ENCODE measurements around the gene ROS1.
"Not testable (repeated sequence)": the region's sequence is repeated elsewhere in the genome, so short reads cannot be mapped to it uniquely, and the experiment has no call there.

Gene ROS1

DNA sequence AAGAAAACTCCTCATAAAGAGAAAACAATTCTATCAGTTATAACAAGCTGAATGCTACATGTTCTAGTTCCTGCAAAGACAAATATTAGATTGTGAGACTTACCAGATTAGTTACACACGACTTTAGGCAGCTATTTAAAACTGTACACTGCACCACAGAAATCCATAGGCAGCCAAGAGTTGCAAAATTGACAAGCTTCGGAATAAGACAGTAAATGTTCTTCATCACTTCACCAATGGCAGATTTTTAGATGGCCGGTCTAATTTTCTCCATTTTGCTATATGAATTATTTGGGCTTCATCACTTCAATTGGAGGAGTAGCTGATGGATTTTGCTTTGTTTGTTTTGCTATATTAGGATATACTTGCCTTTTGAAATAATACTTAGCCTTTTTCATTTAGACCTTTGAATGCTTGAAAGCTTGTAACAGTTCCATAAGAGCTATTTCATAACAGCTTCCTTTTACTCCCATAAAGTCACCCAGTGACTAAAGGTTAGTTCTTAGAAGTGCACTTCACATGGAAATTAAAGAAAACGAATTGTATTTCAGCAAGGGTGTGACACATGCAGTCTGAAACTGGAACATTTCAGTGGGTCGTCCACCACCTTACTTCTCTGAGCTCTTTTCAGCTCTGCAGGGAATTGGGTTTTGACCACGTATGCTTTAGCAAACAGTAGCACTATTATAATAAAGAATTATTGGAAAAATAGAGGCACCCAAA lies at the start of gene ROS1:
Gene ROS1 (minus strand): TSS at position 512 of the 723 bp plus-strand sequence. CDS start 286 bp downstream, at position 226.
- no peak for DNase-seq

GRCh38 chr6:117473401-117473800 lies 47.7 kb upstream of the ROS1 start:
- no peak for DNase-seq

DNA sequence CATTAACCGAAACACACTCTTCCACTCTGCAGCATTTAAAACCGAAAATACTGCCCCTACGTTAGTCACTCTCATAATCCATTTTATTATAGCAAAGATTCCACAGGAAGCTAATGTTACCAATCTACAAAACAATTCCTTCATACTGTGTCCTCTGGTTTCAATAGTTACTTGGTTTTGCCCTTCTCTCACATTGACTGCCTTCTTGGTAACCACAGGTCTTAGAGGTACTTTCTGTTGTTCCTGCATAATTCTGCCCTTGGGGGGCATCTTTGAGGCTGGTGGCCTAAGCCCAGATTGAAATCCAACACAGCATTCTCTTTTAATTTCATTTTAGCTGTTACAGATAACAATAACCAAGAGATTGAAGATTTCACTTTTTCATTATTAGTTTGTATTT lies 46.9 kb upstream of the ROS1 start:
- no peak for DNase-seq

DNA sequence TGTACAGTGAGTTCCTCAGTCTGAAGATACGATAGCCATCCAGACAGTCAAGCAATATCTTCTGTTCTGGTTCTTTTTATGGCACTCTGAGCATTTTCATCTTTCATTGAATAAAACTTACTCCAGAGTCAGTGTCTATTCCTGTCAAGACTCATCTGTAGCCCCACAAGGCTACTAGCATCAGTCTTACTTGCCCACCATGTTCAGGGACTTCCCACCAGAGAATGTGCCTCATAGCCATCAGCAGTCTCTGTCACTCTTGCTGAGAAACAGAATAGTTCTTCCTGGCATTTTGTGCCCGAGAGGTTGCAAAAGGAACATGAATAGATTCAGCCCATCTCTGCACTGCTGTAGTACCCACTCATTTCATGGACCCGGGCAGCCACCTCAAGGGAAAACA lies 44.0 kb upstream of the ROS1 start:
- DNase-seq = no peak

- DNase-seq = no peak
Observed at GRCh38 chr6:117469356-117469755, 43.6 kb upstream of the ROS1 start.

DNA sequence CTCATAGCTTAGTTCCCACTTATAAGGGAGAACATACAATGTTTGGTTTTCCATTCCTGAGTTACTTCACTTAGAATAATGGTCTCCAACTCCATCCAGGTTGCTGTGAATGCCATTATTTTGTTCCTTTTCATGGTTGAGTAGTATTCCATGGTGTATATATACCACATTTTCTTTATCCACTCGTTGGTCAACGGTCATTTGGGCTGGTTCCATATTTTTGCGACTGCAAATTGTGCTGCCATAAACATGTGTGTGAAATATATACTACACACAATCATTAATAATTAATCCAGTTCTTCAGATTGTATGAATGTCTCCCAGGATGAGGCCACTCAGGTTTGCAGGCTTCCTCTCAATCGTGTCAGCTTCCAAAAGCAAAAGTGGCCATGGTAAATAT lies 42.8 kb upstream of the ROS1 start:
- DNase-seq = not testable (repeated sequence)

- DNase-seq = no peak
Observed at GRCh38 chr6:117467876-117468275, 42.1 kb upstream of the ROS1 start.

GRCh38 chr6:117465691-117466090 lies 39.9 kb upstream of the ROS1 start:
- no peak for DNase-seq

GRCh38 chr6:117464700-117465099 lies 39.0 kb upstream of the ROS1 start:
- DNase-seq = no peak

GRCh38 chr6:117463762-117464665 lies 38.3 kb upstream of the ROS1 start:
- no peak for DNase-seq

GRCh38 chr6:117459204-117459944 lies 33.6 kb upstream of the ROS1 start:
- no peak for DNase-seq

DNA sequence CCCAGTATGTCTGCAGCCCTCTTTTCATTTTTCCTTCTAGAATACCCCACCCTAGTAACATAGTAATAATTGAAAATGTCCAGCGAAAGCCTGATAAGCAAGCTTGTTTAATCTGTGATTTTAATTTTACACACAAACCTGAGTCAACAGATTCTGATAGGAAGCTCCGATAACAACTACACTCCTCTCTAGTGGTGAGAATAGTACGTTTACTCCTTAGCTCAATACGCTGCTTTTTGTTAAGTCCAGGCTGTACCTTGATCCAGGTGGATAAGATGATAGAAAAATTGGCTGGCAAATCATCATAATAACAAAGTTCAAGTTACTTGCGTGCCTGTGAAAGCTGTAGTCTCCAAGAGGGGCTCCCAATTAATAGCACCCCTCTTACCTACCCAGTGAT lies 31.3 kb upstream of the ROS1 start:
- DNase-seq = no peak

DNA sequence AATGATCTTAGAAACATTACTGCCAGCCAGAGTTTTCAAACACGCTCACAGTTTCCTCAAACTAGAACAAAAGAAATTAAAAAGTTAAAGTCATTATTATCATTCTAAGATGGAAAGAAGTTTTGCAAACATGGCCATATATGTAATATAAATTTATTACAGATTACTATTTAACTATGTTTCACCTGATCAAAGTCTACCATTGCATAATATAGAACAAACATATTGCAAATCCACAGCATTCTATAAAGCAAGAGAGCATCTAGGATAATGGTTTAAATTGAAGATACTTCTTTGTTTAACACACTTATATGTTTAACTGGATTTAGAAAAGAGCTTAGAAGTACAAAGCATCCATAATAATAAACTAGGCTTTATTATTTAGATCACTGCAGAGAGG lies 30.5 kb upstream of the ROS1 start:
- DNase-seq = no peak

GRCh38 chr6:117451671-117452070 lies 25.9 kb upstream of the ROS1 start:
- DNase-seq = no peak

GRCh38 chr6:117449549-117450439 lies 24.1 kb upstream of the ROS1 start:
- peak; percentile 73 for DNase-seq

GRCh38 chr6:117448732-117449485 lies 23.2 kb upstream of the ROS1 start:
- no peak for DNase-seq

DNA sequence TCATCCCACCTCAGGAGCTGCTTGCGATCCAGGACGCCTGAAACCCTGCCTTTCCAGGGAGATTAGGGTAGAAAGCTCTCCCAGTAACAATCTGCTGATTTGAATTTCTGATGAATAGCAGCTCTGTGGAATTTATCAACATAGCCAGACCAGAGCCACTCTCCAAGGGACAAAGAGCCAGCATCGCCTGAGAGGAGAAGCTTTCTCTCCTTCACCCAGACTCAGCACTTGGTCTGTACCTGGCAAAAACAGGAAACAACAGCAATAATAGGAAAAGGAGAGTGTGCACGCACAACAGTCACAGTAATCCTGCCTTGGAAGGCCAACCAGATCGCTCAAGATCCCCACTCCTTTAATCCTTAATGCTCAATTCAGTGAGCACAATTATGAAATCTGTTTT lies 22.3 kb upstream of the ROS1 start:
- no peak for DNase-seq

DNA sequence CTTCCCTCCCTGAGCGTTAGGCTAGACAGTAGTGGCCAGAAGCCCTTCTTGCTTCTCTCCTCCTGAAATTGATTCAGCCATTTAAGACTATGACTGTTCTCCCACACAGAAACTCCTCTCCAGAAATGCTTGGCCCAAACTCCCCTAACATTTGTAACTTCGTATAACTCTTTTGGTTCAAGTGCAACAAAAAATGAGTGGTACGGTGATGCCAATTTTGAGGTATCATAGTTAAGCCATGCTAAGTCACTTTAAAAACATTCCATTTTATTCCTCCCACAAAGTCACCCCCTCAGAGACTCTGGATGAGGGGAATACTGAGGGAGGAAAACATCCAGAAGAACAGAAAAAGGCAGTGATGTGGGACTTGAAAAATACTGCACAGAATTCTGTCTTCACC lies 21.1 kb upstream of the ROS1 start:
- no peak for DNase-seq

GRCh38 chr6:117444600-117444999 lies 18.9 kb upstream of the ROS1 start:
- DNase-seq = no peak

DNA sequence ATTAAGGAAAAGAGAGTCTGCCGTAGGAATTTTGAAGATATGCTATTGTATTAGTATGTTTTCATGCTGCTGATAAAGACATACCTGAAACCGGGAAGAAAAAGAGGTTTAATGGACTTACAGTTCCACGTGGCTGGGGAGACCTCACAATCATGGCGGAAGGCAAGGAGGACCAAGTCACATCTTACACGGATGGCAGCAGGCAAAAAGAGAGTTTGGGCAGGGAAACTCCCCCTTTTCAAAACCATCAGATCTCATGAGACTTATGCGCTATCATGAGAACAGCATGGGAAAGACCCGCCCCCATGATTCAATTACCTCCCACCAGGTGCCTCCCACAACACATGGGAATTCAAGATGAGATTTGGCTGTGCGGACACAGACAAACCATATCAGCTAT lies 16.6 kb upstream of the ROS1 start:
- not testable (repeated sequence) for DNase-seq

- no peak for DNase-seq
Observed at GRCh38 chr6:117441824-117442264, 16.1 kb upstream of the ROS1 start.

All from NCI-H146 (cell line).